Measurements from ENCODE around the gene FOXL3.

- TF ChIP-seq CTCF (conservative IDR thresholded peaks at IDR 0.05; ENCODE audit: low read depth, low read length) (no peak), EZH2 (IDR thresholded peaks at IDR 0.05; ENCODE audit: borderline replicate concordance, low read depth, low read length, poor library complexity, severe bottlenecking) (no peak)
These were observed 27.9 kb downstream of the FOXL3 start for GRCh38 chr7:317643-318405.

Measured in A673 (cell line).